GM19452 (cell line): ENCODE results near the gene PPARG.

ENCODE experiments used
- ATAC-seq: cut with Tn5 transposase; IDR thresholded peaks from one replicate; pipeline ENCODE4 v1.9.1; 2021; ENCODE audit not compliant: unreplicated experiment

The PPARG gene

DNA sequence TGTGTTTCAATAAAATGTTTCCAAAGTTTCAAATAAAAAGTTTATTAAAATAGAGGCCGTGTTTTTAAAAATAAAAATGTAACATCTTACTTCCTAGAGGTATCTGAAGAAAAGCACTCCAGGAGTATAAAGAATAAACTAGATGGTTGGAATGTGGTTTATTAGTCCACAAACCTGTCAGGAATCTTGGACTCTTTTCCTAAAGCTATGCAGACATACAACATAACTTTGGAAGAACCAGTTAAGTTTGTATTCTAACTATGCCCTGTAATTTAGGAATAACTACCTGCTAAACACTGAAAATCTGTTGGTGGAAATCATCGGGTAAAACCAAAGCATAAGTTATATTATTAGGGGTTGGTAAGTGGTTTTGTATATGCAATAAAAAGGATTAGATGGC, 51.6 kb downstream of the PPARG start:
- no peak for ATAC-seq

DNA sequence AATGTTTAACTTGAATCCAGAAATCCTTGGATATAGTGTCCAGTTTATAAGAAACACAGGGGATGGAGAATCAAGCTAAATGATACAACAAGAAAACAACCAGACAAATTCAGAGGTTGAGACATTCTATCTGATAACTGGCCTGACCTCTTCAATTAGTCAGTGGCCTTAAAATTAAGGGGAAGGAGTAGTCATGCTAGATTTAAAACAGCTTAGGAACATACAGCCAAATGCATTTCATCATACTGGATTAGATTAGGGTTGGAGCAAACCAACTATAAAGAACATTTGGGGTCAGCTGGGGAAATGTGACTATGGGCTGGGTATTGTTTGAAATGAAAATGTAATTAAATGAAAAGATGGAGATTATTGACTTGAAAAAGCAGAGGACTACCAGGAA, 53.3 kb downstream of the PPARG start:
- no peak for ATAC-seq

DNA sequence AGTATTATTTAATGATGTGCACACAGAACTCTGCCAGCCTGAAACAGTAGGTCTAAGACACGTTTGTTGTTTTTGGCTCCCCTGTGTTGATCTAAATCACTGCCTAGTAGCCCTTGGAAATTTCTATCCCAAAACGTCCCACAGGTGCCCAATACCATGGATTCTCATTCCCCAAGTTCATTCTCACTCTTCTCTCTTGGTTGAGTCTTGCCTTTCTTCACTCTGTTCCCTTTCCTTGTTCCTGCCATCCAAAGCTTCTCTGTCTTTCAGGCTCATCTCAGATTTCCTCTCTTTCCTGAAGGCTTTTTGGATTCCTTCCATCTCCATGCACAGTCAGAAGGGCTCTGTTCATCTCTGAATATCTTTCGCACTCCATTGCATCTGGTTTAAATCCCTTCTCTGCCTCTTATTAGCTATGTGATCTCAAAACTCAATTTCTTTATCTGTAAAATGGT, 54.2 kb downstream of the PPARG start:
- no peak for ATAC-seq

DNA sequence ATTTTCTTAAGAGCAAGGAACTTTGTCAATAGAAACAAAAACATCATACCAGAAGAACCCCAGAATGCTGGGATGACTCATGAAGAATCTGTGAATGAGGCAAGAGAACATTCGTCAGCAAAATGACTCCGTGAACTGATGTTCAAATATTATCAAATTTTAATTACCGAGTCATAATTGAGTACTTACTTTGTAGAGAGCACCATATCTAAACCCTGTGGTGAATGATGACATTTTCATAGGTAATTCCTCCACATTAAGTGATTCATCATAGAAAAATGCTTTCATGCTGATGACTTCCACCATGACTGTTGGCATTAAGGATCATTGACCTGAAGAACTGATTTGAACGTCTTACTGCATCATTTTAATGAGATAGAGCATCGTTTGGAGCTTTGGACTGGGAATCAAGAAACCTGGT, 56.3 kb downstream of the PPARG start:
- no peak for ATAC-seq

DNA sequence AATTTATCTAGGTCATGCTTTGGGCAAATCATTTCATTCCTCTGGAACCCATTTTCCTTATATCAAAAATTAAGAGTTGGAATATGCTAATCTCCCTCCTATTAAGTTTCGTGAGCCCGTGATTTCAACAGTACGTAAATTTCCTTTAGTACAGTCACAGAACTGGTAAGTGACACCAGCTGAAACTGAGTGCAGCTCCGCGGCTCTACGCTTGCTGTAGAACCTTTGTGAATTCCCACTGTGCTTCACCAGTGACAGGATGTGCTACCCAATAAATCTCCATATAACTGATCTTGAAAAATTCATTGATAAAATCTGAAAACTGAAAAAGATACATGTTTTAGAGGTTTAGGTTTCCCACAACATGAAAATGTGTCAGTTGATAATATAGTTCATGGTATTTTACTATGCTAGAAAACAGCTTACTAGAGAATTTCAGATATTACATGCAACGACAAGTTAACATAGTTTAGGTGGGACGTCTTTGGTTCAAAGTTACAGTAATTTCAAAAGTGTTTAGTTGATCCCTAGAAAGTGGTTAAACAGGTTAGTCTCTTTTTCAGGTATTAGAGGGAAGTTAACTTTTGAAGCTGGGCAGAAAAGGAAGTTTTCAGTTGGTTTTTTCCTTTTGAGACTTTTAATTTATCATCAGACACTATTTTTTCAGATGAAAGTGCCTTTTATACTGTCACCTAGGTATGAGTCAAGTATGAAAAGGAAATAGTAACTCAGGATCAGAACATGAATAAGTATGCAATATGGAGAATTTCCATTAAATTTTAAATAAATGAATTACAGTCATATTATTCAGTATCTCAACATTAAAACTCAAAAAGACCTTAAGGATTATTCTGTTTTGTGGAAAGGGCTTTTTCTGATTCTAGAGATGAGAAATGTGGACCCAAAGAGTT, 57.0 kb downstream of the PPARG start:
- ATAC-seq: no peak

DNA sequence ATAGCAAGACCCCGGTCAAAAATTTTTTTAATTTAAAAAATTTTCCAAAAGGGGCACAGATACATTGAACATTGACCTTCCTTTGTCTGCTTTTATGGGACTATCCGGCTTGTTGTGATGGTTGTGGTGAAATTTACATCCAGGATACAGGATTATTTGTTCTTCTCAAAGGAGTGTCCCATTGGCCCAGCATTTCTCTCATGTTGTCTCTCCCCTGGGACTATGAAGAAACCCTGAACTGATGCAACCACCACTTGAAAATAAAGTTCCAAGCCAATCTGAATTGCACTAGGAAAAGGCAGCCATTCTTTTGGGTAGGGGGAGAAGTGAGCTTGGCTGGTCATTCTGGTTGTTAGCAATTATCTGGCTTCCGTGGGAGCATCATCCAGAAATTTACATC, 58.4 kb downstream of the PPARG start:
- no peak for ATAC-seq

DNA sequence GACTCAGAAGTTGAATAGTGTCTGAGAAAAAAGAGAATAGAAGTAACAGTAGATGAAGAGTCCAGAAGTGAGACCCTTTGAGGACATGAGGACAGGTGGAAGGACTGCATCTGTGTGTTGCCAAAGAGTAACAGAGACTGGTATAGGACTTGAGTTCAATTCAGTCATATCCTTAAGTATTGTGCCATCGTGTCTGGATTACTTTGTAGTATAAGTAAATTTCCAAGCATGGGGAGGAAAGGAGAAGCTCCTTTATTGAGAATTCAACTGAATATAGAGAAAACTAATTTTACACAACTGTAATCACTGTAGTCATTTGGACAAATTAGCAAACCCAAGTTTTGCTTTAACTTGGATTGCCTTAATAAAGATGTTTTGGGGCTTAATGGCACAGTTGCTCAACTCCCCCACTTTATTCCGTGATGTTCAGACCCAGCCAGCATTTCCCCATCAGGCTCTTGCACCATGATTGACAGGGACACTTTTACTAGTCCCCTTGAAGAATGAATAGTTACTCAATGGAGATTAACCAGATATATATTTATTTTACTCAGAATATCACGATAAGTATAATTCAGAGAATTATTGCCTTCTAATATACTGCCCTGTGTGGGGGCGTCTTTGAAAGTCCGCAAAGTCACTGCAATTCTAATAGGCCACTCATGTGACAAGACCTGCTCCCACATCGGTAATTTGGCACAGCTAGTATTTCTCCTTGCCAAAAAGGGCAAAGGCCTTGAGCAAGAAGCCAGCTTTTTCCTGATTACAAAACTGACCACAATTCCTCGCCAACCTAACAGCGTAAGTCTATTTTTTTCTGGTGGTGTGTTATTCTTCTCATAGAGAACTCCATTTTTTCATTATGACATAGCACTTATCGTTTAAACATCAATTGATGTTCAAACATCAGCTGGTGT, 61.3 kb downstream of the PPARG start:
- no peak for ATAC-seq

DNA sequence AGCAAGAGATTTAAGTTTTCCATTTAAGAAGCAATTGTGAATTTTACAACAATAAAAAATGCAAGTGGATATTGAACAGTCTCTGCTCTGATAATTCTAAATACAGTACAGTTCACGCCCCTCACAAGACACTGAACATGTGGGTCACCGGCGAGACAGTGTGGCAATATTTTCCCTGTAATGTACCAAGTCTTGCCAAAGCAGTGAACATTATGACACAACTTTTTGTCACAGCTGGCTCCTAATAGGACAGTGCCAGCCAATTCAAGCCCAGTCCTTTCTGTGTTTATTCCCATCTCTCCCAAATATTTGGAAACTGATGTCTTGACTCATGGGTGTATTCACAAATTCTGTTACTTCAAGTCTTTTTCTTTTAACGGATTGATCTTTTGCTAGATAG, 62.3 kb downstream of the PPARG start:
- ATAC-seq: no peak

DNA sequence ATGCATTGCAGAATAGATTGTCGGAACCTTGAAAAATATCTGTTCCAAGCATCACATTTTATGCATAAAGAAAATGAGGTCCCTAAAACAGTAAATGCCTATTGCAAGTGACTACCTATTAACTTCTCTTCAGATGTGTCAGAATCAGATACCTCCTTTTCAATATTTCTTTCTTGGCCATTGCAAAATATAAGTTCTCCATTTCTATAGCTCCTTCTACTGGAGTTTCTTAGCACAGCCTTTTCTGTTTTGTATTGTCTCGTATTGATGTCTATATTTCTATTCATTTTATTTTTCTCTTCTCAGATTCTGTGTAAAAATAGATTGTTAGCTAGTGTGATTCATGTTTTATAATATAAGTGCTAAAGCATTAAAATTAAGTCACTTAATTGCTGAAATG, 63.4 kb downstream of the PPARG start:
- no peak for ATAC-seq

DNA sequence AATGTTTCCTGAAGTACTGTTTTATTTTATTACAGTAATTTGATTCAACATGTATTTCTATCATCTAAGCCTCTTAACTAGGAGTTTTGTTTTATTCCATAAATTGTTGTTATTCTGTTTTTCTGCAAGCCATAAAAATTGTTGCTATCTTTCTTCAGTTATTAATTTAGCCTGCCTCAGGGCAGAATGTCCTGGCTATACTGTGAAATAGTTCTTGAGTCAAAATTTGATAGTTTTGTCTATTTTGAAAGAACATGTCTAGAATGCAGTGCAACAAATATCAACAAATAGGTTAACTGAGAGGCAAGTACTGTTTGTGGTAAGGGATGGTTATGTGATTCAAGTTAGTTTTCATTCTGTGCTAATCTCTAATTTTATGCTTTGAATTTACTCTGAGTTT, 63.9 kb downstream of the PPARG start:
- ATAC-seq: no peak

DNA sequence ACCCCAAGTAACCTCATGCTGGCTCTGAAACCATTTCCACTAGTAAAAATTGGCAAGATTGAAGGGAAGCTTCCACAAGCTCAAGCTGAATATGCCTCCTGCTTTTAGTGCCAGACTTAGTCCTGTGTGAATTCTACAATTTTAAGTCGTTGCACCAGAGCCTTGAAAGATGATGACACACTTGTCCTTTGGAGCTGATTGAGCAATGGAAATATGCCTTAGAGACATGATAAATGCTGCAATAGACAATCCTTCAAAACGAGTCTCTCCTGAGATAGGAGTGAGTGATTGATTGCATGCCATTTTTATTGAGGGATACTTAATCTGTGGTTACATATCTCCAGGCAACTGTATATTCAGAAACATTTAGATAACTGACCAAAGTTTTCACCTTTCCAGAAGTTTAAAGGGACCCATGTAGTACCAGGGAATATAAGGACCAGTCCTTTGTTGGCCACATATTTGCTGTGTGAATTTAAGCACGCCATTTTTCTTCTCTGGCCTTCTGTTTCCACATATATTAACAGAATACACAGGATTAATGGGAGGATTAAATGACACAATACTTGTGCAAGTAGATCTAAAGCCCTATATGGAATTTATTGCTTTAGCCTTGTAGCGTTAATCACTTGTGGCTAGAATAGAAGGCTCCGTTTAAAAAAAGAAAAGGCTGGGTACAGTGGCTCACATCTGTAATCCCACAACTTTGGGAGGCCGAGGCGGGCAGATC, 65.1 kb downstream of the PPARG start:
- no peak for ATAC-seq

DNA sequence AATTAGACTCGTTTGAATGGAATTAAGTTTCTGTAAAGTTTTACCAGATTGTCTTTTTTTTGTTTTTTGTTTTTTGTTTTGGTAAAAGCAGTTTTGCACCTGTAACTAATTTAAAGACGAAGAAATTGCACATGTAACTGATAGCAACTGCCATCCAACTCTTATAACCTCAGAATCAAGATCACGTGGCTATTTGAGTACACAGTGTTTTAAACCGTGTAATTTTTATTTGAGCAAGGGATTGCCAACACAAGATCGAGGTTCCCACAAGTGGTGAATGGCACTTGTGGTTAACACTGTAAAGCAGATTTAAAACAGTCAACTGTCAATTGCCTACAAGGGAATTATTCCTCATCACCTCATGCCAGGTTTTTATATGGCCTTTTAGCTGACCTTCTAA, 67.3 kb downstream of the PPARG start:
- no peak for ATAC-seq

DNA sequence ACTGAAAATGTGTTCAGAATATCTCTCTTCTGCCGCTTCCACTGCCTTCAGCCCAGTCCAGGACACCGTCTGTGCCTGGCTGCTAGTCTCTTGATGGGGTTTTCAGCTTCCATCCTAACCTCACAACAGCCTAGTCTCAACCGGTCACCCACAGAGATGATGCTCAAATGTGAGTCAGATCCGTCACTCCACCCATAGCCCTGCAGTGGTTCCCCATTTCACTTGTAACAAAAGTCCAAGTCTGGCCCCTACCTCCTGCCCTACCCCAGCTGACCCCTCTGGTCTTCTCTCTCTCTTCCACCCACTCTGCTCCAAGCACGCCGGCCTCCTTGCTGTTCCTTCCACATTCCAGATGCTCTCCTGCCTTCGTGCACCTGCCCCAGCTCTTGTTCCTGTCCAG, 68.1 kb downstream of the PPARG start:
- no peak for ATAC-seq

DNA sequence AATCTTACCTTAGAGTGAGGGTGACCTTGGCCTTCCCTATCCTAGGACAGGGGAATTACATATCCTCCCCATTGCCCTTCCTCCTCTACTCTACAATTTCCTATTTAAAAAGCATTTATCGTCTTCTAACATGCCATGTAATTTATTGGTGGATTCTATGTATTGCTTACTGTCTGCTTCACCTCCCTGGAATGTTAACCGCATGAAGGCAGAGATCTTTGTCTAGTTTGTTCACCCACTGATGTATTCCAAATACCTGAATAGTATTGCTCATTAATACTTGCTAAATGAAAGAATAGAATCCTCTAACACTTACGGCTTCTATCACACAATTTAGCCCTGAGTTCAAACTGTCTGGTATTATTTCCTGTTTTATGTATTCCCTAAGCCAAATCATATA, 68.6 kb downstream of the PPARG start:
- ATAC-seq: no peak

DNA sequence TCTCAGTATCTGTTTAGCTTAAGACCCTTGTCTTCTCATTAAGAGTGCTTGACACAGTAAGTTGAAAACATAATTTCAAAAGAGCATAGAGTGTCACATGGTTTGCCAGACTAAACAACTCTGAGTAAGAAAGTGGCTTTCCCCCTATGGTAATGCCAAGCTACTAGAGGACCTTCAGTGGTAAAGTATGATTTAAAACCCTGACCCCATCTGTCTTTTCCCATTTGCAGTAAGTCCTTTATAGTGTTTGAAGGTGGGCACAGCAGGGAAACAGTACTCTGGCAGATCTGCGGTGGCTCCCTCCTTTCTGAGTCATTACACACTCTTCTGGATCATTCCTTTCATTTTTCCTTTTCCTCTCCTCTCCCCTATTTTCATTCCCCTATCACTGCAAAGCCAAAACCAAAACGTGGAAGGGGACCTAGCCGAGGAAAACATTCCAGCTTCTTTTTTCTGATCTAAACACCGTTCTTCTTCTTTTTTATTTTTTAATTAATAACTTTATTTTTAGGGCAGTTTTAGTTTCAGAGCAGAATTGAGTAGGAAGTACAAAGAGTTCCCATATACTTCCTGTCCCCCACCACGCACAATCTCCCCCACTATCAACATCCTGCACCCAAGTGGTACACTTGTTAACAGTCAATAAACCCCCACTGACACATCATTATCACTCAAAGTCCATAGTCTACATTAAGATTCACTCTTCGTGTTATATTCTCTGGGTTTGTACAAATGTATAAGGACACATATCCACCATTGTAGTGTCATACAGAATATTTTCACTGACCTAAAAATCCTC, 74.7 kb downstream of the PPARG start:
- no peak for ATAC-seq

DNA sequence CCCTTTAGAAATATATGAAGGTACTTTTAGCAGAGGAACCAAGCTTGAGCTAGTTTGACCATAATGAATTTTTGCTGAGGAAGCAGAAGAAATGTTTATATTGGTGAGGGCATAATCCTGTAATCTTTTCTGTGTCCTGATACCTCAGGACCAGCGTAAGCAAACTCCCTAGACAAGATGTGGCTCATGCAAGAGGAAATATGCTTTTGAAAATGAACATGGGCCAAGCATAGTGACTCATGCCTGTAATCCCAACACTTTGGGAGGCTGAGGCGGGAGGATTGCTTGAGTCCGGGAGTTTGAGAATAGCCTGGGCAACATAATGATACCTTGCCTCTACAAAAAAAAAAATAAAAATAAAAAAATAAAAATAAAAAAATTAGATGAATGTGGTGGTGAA, 78.5 kb downstream of the PPARG start:
- no peak for ATAC-seq

DNA sequence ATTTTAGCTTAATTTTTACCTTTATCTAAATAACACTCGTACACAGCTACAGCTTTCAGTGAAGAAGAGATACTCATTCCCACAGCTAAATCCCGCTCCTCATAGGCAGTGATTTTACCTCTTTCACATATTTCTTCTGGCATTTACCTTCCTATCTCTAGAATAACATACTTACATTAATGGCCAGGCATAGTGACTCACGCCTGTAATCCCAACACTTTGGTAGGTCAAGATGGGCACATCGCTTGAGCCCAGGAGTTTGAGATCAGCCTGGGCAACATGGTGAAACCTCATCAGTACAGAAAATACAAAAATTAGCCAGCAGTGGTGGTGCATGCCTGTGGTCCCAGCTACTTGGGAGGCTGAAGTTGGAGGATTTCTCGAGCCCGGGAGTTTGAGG, 80.2 kb downstream of the PPARG start:
- ATAC-seq: no peak

DNA sequence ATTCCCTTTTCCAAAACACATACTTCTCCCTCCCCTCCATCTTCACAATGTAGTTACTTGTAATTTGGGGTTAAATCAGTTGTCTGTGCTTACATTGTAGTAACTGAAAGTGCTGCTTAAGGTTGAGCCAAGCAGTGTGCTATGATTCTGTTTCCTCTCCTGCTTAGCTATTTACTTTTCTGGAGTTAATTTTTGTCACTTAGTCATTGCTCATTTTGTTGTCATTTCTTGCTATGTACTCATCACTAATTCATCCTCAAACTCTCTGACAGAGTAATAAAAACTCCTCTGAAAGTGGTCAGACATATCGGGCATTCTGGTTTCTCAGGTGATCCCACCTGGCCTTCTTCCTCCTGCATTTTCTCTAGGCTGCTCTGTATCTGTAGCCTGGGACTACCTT, 80.7 kb downstream of the PPARG start:
- no peak for ATAC-seq

DNA sequence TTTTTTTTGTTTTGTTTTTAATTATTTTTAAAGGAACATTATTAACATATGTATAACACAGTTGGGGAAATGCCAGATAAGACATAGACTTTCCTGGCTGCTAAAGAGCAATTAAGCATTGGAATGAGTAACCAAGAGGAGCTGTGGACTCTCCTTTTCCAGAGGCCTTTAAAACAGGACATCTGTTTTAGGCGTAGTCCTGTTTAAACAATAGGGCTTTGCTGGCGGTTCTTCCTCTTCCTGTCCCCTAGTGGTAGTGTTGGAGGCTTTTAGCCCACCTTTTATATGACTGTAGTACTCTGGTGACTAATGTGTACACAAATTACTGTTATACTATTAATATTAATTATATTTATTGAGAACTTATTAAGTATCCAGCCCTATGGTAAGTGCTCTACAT, 81.9 kb downstream of the PPARG start:
- no peak for ATAC-seq

DNA sequence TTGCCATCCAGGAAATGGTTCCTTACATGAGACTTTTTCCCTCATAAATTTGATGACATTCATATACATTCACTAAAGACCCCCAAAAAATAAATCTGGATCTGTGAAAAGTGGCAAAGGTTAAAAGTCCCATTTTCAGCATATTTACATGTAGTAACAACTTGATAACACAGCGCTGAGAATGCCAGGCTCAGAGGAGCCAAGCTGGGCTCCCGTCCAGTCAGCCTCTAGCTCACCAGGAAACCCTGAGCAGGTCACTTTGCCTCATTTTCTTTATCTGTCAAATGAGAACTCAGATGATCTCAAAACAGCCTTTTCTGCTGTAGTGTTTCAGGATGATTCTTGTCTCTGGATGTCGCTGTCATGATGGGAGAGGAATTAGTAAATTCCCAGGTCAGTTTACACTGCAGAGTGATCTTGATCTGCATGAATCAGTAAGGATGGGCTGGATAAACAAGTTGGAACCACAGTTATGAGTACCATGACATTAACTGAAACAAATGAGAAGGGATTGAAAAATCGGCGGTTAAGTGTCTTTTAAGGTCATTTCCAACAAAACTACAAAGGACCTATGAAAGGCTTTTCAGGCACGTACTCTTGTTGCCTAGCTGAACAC, 82.8 kb downstream of the PPARG start:
- ATAC-seq: no peak
